Lower leg skin (tissue), 4 donors: Measurements from ENCODE around the gene GRAMD1A. TPM values are rescaled to one million over a fixed set of nuclear protein-coding genes. Genes with fewer than 3 reads are reported as not detected.

Source experiments
- DNase-seq, 2 donors: peaks; one replicate each; pipeline ENCODE4 v3.0.0-alpha.2; 2019; ENCODE audit warnings: low spot score in 2 of 2
- H3K4me3 ChIP-seq: fragments of 200-600 bp; sonication (generic); 2 replicates; pipeline ENCODE4 v1.5.1; 2017; ENCODE audit warnings: mild to moderate bottlenecking, low read depth; ENCODE audit not compliant: poor library complexity, severe bottlenecking
- CTCF ChIP-seq, 3 donors: fragments of 450-650 bp; IDR thresholded peaks; one replicate each; pipeline ENCODE4 v1.5.1; 2016; ENCODE audit warnings: antibody characterized with exemption in 3 of 3, mild to moderate bottlenecking in 3 of 3, moderate library complexity in 2 of 3
- POLR2A ChIP-seq, 2 donors: fragments of 450-650 bp; IDR thresholded peaks; one replicate each; pipeline ENCODE4 v1.6.1; 2016 to 2017; ENCODE audit warnings: antibody characterized with exemption in 2 of 2, mild to moderate bottlenecking in 1 of 2, moderate library complexity in 1 of 2
- WGBS, 2 donors: methylation state at CpG; one replicate each; pipeline ENCODE4 v1.1.5; 2018; 5-methylcytosine and 5-hydroxymethylcytosine counted together
- intact Hi-C: fragments of 100-400 bp; cut with DNase I; formaldehyde crosslinking; loops from one replicate; pipeline ENCODE4 v1.15.0; 2023; ENCODE audit warnings: low total_unique reads
- total RNA-seq, 4 donors: library from RNA; depleted of rRNA; stranded (reverse); fragments of >200 nt; gene quantifications; one replicate each; pipeline ENCODE4 v1.1.0, GENCODE V29; 2016

The GRAMD1A gene
- total RNA-seq, 4 donors from 2014 or later: 12.6 to 49.2 (median 20.3) TPM

GRCh38 chr19:34960940-34961679, 39.0 kb upstream of the GRAMD1A start:
- 92% methylated on average over 12 of the region's 12 CpGs for WGBS, 2 donors
- TF ChIP-seq CTCF (IDR thresholded peaks at IDR 0.05) (no peak), POLR2A (IDR thresholded peaks at IDR 0.05) (no peak)
- intact Hi-C loops: no loop called here
- no peak overlapping the region for H3K4me3 ChIP-seq
- DNase-seq: peak in 1 of 2 donors; percentile 25

GRCh38 chr19:34961775-34962686, 38.1 kb upstream of the GRAMD1A start:
- intact Hi-C loops: no loop called here
- WGBS, 2 donors: 72 to 75% methylated on average over 5 of the region's 5 CpGs
- TF ChIP-seq POLR2A (IDR thresholded peaks at IDR 0.05) (no peak), CTCF (IDR thresholded peaks at IDR 0.05) (no peak)
- DNase-seq: peak in 1 of 2 donors; percentile 65
- H3K4me3 ChIP-seq: no peak overlapping the region

- intact Hi-C loops: no loop called here
- 36 to 39% methylated on average over 14 of the region's 14 CpGs for WGBS, 2 donors
- TF ChIP-seq POLR2A (IDR thresholded peaks at IDR 0.05) (no peak), CTCF (IDR thresholded peaks at IDR 0.05) (no peak)
Observed at GRCh38 chr19:34962687-34963572, 37.2 kb upstream of the GRAMD1A start.

GRCh38 chr19:34963573-34964406, 36.3 kb upstream of the GRAMD1A start, which contains the start of gene ZNF792:
Gene ZNF792, minus strand, starts transcription at chr19:34964229. Its CDS starts 567 bp downstream, at chr19:34963662.
- DNase-seq: peak in 1 of 2 donors; percentile 92
- 0 to 1% methylated on average over 18 to 65 of the region's 78 CpGs for WGBS, 2 donors
- no peak for TF ChIP-seq POLR2A (IDR thresholded peaks at IDR 0.05)
- TF ChIP-seq CTCF (IDR thresholded peaks at IDR 0.05): no peak
- intact Hi-C loops: no loop called here
- H3K4me3 ChIP-seq: peak within 1 kb of the TSS; percentile 67

More at GRCh38 chr19:34962687-34963572, 37.2 kb upstream of the GRAMD1A start:
- peak in 1 of 2 donors; percentile 81 for DNase-seq
- H3K4me3 ChIP-seq: peak overlapping the region; percentile 67
